Cardiac muscle cell (in vitro differentiated cells and primary cell): Measurements from ENCODE around the gene NWD2. TPM values are rescaled to one million over a fixed set of nuclear protein-coding genes. Genes with fewer than 3 reads are reported as not detected.

Experiments
- DNase-seq, 2 donors: peaks; one replicate each; pipeline versions ENCODE4 v3.0.0 to v3.0.0-alpha.2; 2010 to 2017; ENCODE audit warnings: low read depth in 1 of 2, low spot score in 1 of 2
- H3K27ac ChIP-seq: fragments of 200-600 bp; sonication (generic); 2 replicates; pipeline ENCODE4 v1.5.1; 2016
- H3K27me3 ChIP-seq: fragments of 200-600 bp; sonication (generic); 2 replicates; pipeline ENCODE4 v1.6.0; 2016; ENCODE audit warnings: control low read depth
- H3K36me3 ChIP-seq: fragments of 200-600 bp; sonication (generic); 2 replicates; pipeline ENCODE4 v1.5.1; 2016; ENCODE audit warnings: control low read depth
- H3K4me1 ChIP-seq: fragments of 200-600 bp; sonication (generic); 2 replicates; pipeline ENCODE4 v1.8.1; 2017; ENCODE audit warnings: low read depth, mild to moderate bottlenecking, mixed run types
- H3K4me3 ChIP-seq: fragments of 200-600 bp; sonication (generic); 2 replicates; pipeline ENCODE4 v1.5.1; 2016; ENCODE audit warnings: mild to moderate bottlenecking
- H3K9me3 ChIP-seq: fragments of 200-600 bp; sonication (generic); 2 replicates; pipeline ENCODE4 v1.5.1; 2017; ENCODE audit warnings: low read depth, mild to moderate bottlenecking, control low read depth
- CTCF ChIP-seq: IDR thresholded peaks from 2 replicates; pipeline ENCODE4 v1.5.1; 2012; ENCODE audit warnings: low read depth, mild to moderate bottlenecking, low read length
- polyA plus RNA-seq: library from polyadenylated mRNA; unstranded; fragments of >200 nt; fragmentation: Nextera tagmentation; extraction: Ambion mirVana; gene quantifications from 2 replicates; pipeline ENCODE4 v1.2.1, GENCODE V29; 2016
- total RNA-seq: library from RNA; depleted of rRNA; stranded (reverse); fragments of >200 nt; gene quantifications from 2 replicates; pipeline ENCODE4 v1.2.3, GENCODE V29; 2016

NWD2 gene
- total and polyA plus RNA-seq, 2 experiments from 2014 or later, result 0.06 TPM; not detected in 1

GRCh38 chr4:37258221-37258620 is 13.7 kb downstream of the NWD2 start:
- H3K4me3 ChIP-seq, result no peak overlapping the region
- no peaks in the 10 kb centered on the region for H3K9me3 ChIP-seq
- no peak overlapping the region for H3K27ac ChIP-seq
- H3K36me3 ChIP-seq, result no peaks in the 10 kb centered on the region
- DNase-seq, result no peak
- TF ChIP-seq CTCF, result no peak
- no peaks in the 10 kb centered on the region for H3K4me1 ChIP-seq
- peaks cover 10% of the 10 kb centered on the region for H3K27me3 ChIP-seq

- H3K36me3 ChIP-seq, result no peaks in the 10 kb centered on the region
- no peak for TF ChIP-seq CTCF
- H3K4me1 ChIP-seq, result no peaks in the 10 kb centered on the region
- H3K27ac ChIP-seq, result no peak overlapping the region
- H3K27me3 ChIP-seq, result no peaks in the 10 kb centered on the region
- DNase-seq, result peak in 1 of 2 donors; percentile 32
- no peak overlapping the region for H3K4me3 ChIP-seq
- H3K9me3 ChIP-seq, result no peaks in the 10 kb centered on the region
Measured at GRCh38 chr4:37268319-37268718, 23.8 kb downstream of the NWD2 start.

- H3K36me3 ChIP-seq, result no peaks in the 10 kb centered on the region
- DNase-seq, result no peak
- H3K27me3 ChIP-seq, result no peaks in the 10 kb centered on the region
- no peak overlapping the region for H3K27ac ChIP-seq
- no peak for TF ChIP-seq CTCF
- no peaks in the 10 kb centered on the region for H3K4me1 ChIP-seq
- H3K9me3 ChIP-seq, result no peaks in the 10 kb centered on the region
- no peak overlapping the region for H3K4me3 ChIP-seq
Measured at GRCh38 chr4:37279121-37279520, 34.6 kb downstream of the NWD2 start.

- H3K4me1 ChIP-seq, result no peaks in the 10 kb centered on the region
- H3K27me3 ChIP-seq, result no peaks in the 10 kb centered on the region
- H3K36me3 ChIP-seq, result no peaks in the 10 kb centered on the region
- no peak for DNase-seq
- H3K27ac ChIP-seq, result no peak overlapping the region
- TF ChIP-seq CTCF, result no peak
- no peaks in the 10 kb centered on the region for H3K9me3 ChIP-seq
- no peak overlapping the region for H3K4me3 ChIP-seq
Measured at GRCh38 chr4:37279894-37280592, 35.5 kb downstream of the NWD2 start.

- no peak for TF ChIP-seq CTCF
- H3K4me3 ChIP-seq, result no peak overlapping the region
- DNase-seq, result no peak
- no peaks in the 10 kb centered on the region for H3K27me3 ChIP-seq
- no peaks in the 10 kb centered on the region for H3K36me3 ChIP-seq
- H3K4me1 ChIP-seq, result no peaks in the 10 kb centered on the region
- no peak overlapping the region for H3K27ac ChIP-seq
- no peaks in the 10 kb centered on the region for H3K9me3 ChIP-seq
Measured at GRCh38 chr4:37299468-37299867, 54.9 kb downstream of the NWD2 start.

GRCh38 chr4:37304612-37305011 is 60.1 kb downstream of the NWD2 start:
- no peak overlapping the region for H3K4me3 ChIP-seq
- H3K27ac ChIP-seq, result no peak overlapping the region
- H3K9me3 ChIP-seq, result no peaks in the 10 kb centered on the region
- no peaks in the 10 kb centered on the region for H3K4me1 ChIP-seq
- no peaks in the 10 kb centered on the region for H3K36me3 ChIP-seq
- TF ChIP-seq CTCF, result no peak
- no peak for DNase-seq
- H3K27me3 ChIP-seq, result no peaks in the 10 kb centered on the region
